Liver (tissue), 9 donors: ENCODE data around the gene FGF10. TPM values are rescaled to one million over a fixed set of nuclear protein-coding genes. Genes with fewer than 3 reads are reported as not detected.

Source experiments
- DNase-seq: peaks from one replicate; pipeline ENCODE4 v3.0.0-alpha.2; 2017; ENCODE audit warnings: low spot score
- H3K27ac ChIP-seq, 2 donors: one replicate each; pipeline ENCODE4 v1.7.0; 2013; ENCODE audit warnings: inconsistent platforms in 2 of 2, low read length in 2 of 2, control low read depth in 1 of 2, low read depth in 1 of 2, mild to moderate bottlenecking in 1 of 2
- H3K27me3 ChIP-seq, 4 donors: one replicate each; pipeline versions ENCODE4 v1.6.1 to v1.7.0; 2013; ENCODE audit warnings: low read length in 3 of 4, inconsistent platforms in 1 of 4, mild to moderate bottlenecking in 1 of 4, moderate library complexity in 1 of 4; ENCODE audit not compliant: control insufficient read depth in 4 of 4, insufficient read depth in 4 of 4
- H3K36me3 ChIP-seq, 4 donors: one replicate each; pipeline versions ENCODE4 v1.6.1 to v1.7.0; 2013; ENCODE audit warnings: low read length in 3 of 4, mild to moderate bottlenecking in 3 of 4, low read depth in 1 of 4, moderate library complexity in 1 of 4; ENCODE audit not compliant: control insufficient read depth in 4 of 4, insufficient read depth in 3 of 4
- H3K4me1 ChIP-seq, 4 donors: one replicate each; pipeline versions ENCODE4 v1.6.1 to v1.7.0; 2013; ENCODE audit warnings: low read length in 3 of 4, mild to moderate bottlenecking in 3 of 4, moderate library complexity in 1 of 4; ENCODE audit not compliant: control insufficient read depth in 4 of 4, insufficient read depth in 4 of 4
- H3K4me3 ChIP-seq, 3 donors: one replicate each; pipeline versions ENCODE4 v1.6.1 to v1.7.0; 2013; ENCODE audit warnings: low read length in 3 of 3, control low read depth in 1 of 3, low read depth in 1 of 3, mild to moderate bottlenecking in 1 of 3
- H3K9ac ChIP-seq, 2 donors: one replicate each; pipeline ENCODE4 v1.7.0; 2013; ENCODE audit warnings: low read length in 2 of 2, mild to moderate bottlenecking in 2 of 2, moderate library complexity in 2 of 2, control low read depth in 1 of 2, low read depth in 1 of 2
- H3K9me3 ChIP-seq, 4 donors: one replicate each; pipeline versions ENCODE4 v1.6.1 to v1.7.0; 2013; ENCODE audit warnings: low read length in 3 of 4; ENCODE audit not compliant: control insufficient read depth in 4 of 4
- EGR1 ChIP-seq, 2 donors: IDR thresholded peaks; 2 replicates each; pipeline ENCODE4 v1.6.1; 2016 to 2018; ENCODE audit warnings: antibody characterized with exemption in 2 of 2, low read depth in 2 of 2
- FOXA1 ChIP-seq: IDR thresholded peaks from 2 replicates; pipeline ENCODE4 v1.6.1; 2016; ENCODE audit warnings: antibody characterized with exemption
- FOXA2 ChIP-seq: IDR thresholded peaks from 2 replicates; pipeline ENCODE4 v1.6.1; 2016; ENCODE audit warnings: antibody characterized with exemption
- GABPA ChIP-seq, 2 donors: IDR thresholded peaks in 1 of 2; conservative IDR thresholded peaks in 1 of 2; 2 replicates each; pipeline ENCODE4 v1.6.1; 2016; ENCODE audit warnings: antibody characterized with exemption in 2 of 2, mild to moderate bottlenecking in 1 of 2, moderate library complexity in 1 of 2
- HNF4A ChIP-seq, 2 donors: conservative IDR thresholded peaks; 2 replicates each; pipeline ENCODE4 v1.6.1; 2016; ENCODE audit warnings: antibody characterized with exemption in 2 of 2, mild to moderate bottlenecking in 2 of 2
- HNF4G ChIP-seq: IDR thresholded peaks from 2 replicates; pipeline ENCODE4 v1.6.1; 2016; ENCODE audit warnings: antibody characterized with exemption
- NR2F2 ChIP-seq: IDR thresholded peaks from 2 replicates; pipeline ENCODE4 v1.6.1; 2016; ENCODE audit warnings: antibody characterized with exemption
- RXRA ChIP-seq, 2 donors: IDR thresholded peaks; 2 replicates each; pipeline ENCODE4 v1.6.1; 2017 to 2018; ENCODE audit warnings: antibody characterized with exemption in 2 of 2, mild to moderate bottlenecking in 1 of 2
- YY1 ChIP-seq: IDR thresholded peaks from 2 replicates; pipeline ENCODE4 v1.6.1; 2016; ENCODE audit warnings: antibody characterized with exemption, mild to moderate bottlenecking
- WGBS: extraction: QIAGEN DNeasy Blood & Tissue Kit; methylation state at CpG from one replicate; pipeline ENCODE4 v1.1.7; 2013; 5-methylcytosine and 5-hydroxymethylcytosine counted together
- polyA plus RNA-seq, 2 donors: library from polyadenylated mRNA; stranded (reverse) in 1 of 2; unstranded in 1 of 2; fragments of 200-250 nt in 1 of 2; fragments of >200 nt in 1 of 2; fragmentation: Nextera tagmentation in 1 of 2; extraction: Ambion mirVana in 1 of 2; gene quantifications; one replicate each; pipeline versions ENCODE4 v1.2.1 to v1.2.3, GENCODE V29; 2013 to 2015
- total RNA-seq, 2 donors: library from RNA; depleted of rRNA; stranded (reverse); fragments of >200 nt; gene quantifications; one replicate each; pipeline ENCODE4 v1.2.3, GENCODE V29; 2014
- TF ChIP-seq, protein P1 (sequence below): IDR thresholded peaks from 2 replicates; pipeline ENCODE4 v1.6.1; 2016; ENCODE audit warnings: antibody characterized with exemption
- TF ChIP-seq, protein P2 (sequence below): IDR thresholded peaks from 2 replicates; pipeline ENCODE4 v1.6.1; 2016; ENCODE audit warnings: antibody characterized with exemption, mild to moderate bottlenecking
- TF ChIP-seq, protein P3 (sequence below): fragments of 150-350 bp; IDR thresholded peaks from 2 replicates; pipeline ENCODE4 v1.5.1; 2017; ENCODE audit warnings: improper control_type of control experiment, low read depth, low read length; ENCODE audit not compliant: missing input control
- TF ChIP-seq, protein P4 (sequence below): IDR thresholded peaks from 2 replicates; pipeline ENCODE4 v1.6.1; 2016; ENCODE audit warnings: antibody characterized with exemption
- TF ChIP-seq, protein P5 (sequence below): IDR thresholded peaks from 2 replicates; pipeline ENCODE4 v1.6.1; 2016; ENCODE audit warnings: antibody characterized with exemption
- donor health status: healthy.
- donor health status: healthy.
- donor health status: healthy.
- donor health status: healthy.
- donor health status: healthy.

FGF10 gene
- total and polyA plus RNA-seq, 4 donors = 0.12 to 0.61 (median 0.25) TPM; not detected in 1

DNA sequence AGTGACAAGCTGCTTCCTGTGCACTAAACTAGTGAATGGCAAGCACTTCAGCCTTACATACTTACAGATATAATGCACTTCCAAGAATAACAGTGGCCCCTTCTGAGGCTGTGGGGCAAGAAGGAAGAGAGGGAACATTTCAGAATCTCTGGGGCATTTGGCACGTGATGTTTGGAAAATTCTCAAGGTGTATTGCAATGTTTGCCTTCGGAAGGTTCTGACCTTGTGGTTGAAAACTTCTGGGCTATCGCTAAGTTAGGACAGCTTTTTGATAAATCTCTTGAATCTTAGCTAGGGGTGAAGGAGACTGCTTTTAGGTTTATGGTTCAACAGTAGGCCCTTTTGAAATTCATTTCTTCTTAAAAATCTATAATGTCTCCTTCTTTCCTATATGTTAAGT, 7.1 kb upstream of the FGF10 start:
- 71% methylated on average over 3 of the region's 3 CpGs for WGBS

DNA sequence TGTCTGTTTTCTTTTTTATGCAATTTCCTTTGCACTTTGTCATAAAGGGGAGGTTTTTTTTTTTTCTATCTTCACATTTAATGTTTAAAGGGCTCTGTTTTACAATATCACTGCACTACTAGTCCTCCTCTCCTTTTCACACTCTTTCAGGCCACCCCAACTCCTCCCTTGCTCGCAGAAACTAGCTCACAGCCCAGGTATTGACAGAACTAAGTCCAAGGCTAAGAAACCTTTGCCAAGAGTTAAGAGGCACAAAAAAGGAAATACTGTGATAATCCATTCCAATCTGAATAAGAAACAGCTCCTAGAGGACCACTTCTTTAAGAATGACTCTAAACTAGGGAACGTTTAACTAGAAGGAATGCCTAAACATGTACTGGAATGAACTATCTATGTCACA, 1.1 kb upstream of the FGF10 start:
- Histone ChIP-seq H3K9me3 (no peaks in the 10 kb centered on the region), H3K27me3 (peaks cover 0 to 31% (median 3%) of the 10 kb centered on the region in 4 donors), H3K36me3 (no peaks in the 10 kb centered on the region), H3K27ac (no peak overlapping the region), H3K4me3 (no peak overlapping the region), H3K9ac (no peak overlapping the region), H3K4me1 (peaks cover 5 to 22% (median 14%) of the 10 kb centered on the region in 4 donors)
- DNase-seq = no peak
- TF ChIP-seq RXRA (IDR thresholded peaks at IDR 0.05) (no peak), FOXA2 (no peak), HNF4G (no peak), NR2F2 (no peak), GABPA (IDR thresholded peaks at IDR 0.05 in 1 of 2, conservative IDR thresholded peaks at IDR 0.05 in 1 of 2) (no peak), HNF4A (conservative IDR thresholded peaks at IDR 0.05) (no peak)
- TF ChIP-seq, protein P1, sequence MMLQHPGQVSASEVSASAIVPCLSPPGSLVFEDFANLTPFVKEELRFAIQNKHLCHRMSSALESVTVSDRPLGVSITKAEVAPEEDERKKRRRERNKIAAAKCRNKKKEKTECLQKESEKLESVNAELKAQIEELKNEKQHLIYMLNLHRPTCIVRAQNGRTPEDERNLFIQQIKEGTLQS = no peak
- TF ChIP-seq, protein P2, sequence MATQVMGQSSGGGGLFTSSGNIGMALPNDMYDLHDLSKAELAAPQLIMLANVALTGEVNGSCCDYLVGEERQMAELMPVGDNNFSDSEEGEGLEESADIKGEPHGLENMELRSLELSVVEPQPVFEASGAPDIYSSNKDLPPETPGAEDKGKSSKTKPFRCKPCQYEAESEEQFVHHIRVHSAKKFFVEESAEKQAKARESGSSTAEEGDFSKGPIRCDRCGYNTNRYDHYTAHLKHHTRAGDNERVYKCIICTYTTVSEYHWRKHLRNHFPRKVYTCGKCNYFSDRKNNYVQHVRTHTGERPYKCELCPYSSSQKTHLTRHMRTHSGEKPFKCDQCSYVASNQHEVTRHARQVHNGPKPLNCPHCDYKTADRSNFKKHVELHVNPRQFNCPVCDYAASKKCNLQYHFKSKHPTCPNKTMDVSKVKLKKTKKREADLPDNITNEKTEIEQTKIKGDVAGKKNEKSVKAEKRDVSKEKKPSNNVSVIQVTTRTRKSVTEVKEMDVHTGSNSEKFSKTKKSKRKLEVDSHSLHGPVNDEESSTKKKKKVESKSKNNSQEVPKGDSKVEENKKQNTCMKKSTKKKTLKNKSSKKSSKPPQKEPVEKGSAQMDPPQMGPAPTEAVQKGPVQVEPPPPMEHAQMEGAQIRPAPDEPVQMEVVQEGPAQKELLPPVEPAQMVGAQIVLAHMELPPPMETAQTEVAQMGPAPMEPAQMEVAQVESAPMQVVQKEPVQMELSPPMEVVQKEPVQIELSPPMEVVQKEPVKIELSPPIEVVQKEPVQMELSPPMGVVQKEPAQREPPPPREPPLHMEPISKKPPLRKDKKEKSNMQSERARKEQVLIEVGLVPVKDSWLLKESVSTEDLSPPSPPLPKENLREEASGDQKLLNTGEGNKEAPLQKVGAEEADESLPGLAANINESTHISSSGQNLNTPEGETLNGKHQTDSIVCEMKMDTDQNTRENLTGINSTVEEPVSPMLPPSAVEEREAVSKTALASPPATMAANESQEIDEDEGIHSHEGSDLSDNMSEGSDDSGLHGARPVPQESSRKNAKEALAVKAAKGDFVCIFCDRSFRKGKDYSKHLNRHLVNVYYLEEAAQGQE = no peak
- WGBS = 20% methylated on average over 2 of the region's 2 CpGs

More for the DNA sequence above, 7.1 kb upstream of the FGF10 start:
- Histone ChIP-seq H3K9ac (no peak overlapping the region), H3K9me3 (no peaks in the 10 kb centered on the region), H3K4me3 (no peak overlapping the region), H3K36me3 (no peaks in the 10 kb centered on the region), H3K4me1 (no peaks in the 10 kb centered on the region), H3K27me3 (peaks cover 0 to 8% (median 1%) of the 10 kb centered on the region in 4 donors), H3K27ac (no peak overlapping the region)
- TF ChIP-seq HNF4G (no peak), RXRA (IDR thresholded peaks at IDR 0.05) (no peak), HNF4A (conservative IDR thresholded peaks at IDR 0.05) (no peak), EGR1 (IDR thresholded peaks at IDR 0.05; ENCODE audit: low read depth in 2 of 2) (no peak), NR2F2 (no peak), GABPA (IDR thresholded peaks at IDR 0.05 in 1 of 2, conservative IDR thresholded peaks at IDR 0.05 in 1 of 2) (no peak), FOXA2 (no peak), FOXA1 (no peak), YY1 (no peak)
- TF ChIP-seq, protein P3, sequence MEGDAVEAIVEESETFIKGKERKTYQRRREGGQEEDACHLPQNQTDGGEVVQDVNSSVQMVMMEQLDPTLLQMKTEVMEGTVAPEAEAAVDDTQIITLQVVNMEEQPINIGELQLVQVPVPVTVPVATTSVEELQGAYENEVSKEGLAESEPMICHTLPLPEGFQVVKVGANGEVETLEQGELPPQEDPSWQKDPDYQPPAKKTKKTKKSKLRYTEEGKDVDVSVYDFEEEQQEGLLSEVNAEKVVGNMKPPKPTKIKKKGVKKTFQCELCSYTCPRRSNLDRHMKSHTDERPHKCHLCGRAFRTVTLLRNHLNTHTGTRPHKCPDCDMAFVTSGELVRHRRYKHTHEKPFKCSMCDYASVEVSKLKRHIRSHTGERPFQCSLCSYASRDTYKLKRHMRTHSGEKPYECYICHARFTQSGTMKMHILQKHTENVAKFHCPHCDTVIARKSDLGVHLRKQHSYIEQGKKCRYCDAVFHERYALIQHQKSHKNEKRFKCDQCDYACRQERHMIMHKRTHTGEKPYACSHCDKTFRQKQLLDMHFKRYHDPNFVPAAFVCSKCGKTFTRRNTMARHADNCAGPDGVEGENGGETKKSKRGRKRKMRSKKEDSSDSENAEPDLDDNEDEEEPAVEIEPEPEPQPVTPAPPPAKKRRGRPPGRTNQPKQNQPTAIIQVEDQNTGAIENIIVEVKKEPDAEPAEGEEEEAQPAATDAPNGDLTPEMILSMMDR = no peak
- TF ChIP-seq, protein P4, sequence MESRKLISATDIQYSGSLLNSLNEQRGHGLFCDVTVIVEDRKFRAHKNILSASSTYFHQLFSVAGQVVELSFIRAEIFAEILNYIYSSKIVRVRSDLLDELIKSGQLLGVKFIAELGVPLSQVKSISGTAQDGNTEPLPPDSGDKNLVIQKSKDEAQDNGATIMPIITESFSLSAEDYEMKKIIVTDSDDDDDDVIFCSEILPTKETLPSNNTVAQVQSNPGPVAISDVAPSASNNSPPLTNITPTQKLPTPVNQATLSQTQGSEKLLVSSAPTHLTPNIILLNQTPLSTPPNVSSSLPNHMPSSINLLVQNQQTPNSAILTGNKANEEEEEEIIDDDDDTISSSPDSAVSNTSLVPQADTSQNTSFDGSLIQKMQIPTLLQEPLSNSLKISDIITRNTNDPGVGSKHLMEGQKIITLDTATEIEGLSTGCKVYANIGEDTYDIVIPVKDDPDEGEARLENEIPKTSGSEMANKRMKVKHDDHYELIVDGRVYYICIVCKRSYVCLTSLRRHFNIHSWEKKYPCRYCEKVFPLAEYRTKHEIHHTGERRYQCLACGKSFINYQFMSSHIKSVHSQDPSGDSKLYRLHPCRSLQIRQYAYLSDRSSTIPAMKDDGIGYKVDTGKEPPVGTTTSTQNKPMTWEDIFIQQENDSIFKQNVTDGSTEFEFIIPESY = no peak
- TF ChIP-seq, protein P2 = no peak
- TF ChIP-seq, protein P5, sequence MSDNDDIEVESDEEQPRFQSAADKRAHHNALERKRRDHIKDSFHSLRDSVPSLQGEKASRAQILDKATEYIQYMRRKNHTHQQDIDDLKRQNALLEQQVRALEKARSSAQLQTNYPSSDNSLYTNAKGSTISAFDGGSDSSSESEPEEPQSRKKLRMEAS = no peak
- DNase-seq = no peak
